Measurements from ENCODE around the gene SHISA4.

GRCh38 chr1:201903135-201903534 lies 14.4 kb downstream of the SHISA4 start:
- TF ChIP-seq CTCF (IDR thresholded peaks at IDR 0.05) (no peak), EP300 (IDR thresholded peaks at IDR 0.05) (no peak), POLR2AphosphoS5 (IDR thresholded peaks at IDR 0.05) (peak; percentile 25 to 50 (median 43)), POLR2A (IDR thresholded peaks at IDR 0.05) (no peak)
